Activated T-cell treated with anti-CD3 and anti-CD28 coated beads, Interleukin-2, amount 50 U/mL, for 4 hours (primary cell): ENCODE results near the gene ARHGEF37. TPM values are rescaled to one million over a fixed set of nuclear protein-coding genes. Genes with fewer than 3 reads are reported as not detected.

Experiments used
- ATAC-seq, 2 donors: fragments of 200-7000 bp; cut with Tn5 transposase; one replicate each; pipeline ENCODE4 v1.10.0; 2021
- DNase-seq: peaks from one replicate; pipeline ENCODE4 v3.0.0-alpha.2; 2020
- H3K27me3 Mint-ChIP-seq: one replicate; pipeline ENCODE4 v1.8.0; 2021; ENCODE audit warnings: low read depth, mixed read lengths
- H3K36me3 Mint-ChIP-seq: one replicate; pipeline ENCODE4 v1.8.0; 2022; ENCODE audit warnings: mixed read lengths; ENCODE audit not compliant: insufficient read depth
- H3K4me1 Mint-ChIP-seq: one replicate; pipeline ENCODE4 v1.8.0; 2021; ENCODE audit warnings: low read depth, mixed read lengths
- H3K4me3 Mint-ChIP-seq: one replicate; pipeline ENCODE4 v1.8.0; 2021; ENCODE audit warnings: mild to moderate bottlenecking, moderate library complexity, mixed read lengths
- H3K9me3 Mint-ChIP-seq: one replicate; pipeline ENCODE4 v1.8.0; 2021; ENCODE audit warnings: mixed read lengths
- total RNA-seq, 3 donors: library from RNA; stranded (reverse); gene quantifications; one replicate each; pipeline ENCODE4 v1.2.1, GENCODE V29; 2021

The ARHGEF37 gene
- total RNA-seq, 3 donors from 2014 or later, result 0.08 to 0.53 (median 0.52) TPM

GRCh38 chr5:149635394-149635793 lies 54.1 kb downstream of the ARHGEF37 start:
- H3K4me1 Mint-ChIP-seq, result peaks cover 3% of the 10 kb centered on the region
- no peaks in the 10 kb centered on the region for H3K9me3 Mint-ChIP-seq
- H3K27me3 Mint-ChIP-seq, result no peaks in the 10 kb centered on the region
- no peak overlapping the region for H3K4me3 Mint-ChIP-seq
- ATAC-seq, result no peak
- no peaks in the 10 kb centered on the region for H3K36me3 Mint-ChIP-seq
- DNase-seq, result no peak

- Mint-ChIP-seq H3K27me3 (no peaks in the 10 kb centered on the region), H3K9me3 (no peaks in the 10 kb centered on the region), H3K4me1 (peaks cover 3% of the 10 kb centered on the region), H3K4me3 (no peak overlapping the region), H3K36me3 (no peaks in the 10 kb centered on the region)
- DNase-seq (no peak), ATAC-seq (no peak)
Observed at GRCh38 chr5:149636191-149636860, 55.0 kb downstream of the ARHGEF37 start.

GRCh38 chr5:149636861-149637246 lies 55.6 kb downstream of the ARHGEF37 start:
- peak in 1 of 2 donors; percentile 74 for ATAC-seq
- Mint-ChIP-seq H3K4me1 (peaks cover 3% of the 10 kb centered on the region), H3K4me3 (no peak overlapping the region), H3K9me3 (no peaks in the 10 kb centered on the region), H3K36me3 (no peaks in the 10 kb centered on the region), H3K27me3 (no peaks in the 10 kb centered on the region)
- peak; percentile 67 for DNase-seq

- H3K4me3 Mint-ChIP-seq, result no peak overlapping the region
- H3K27me3 Mint-ChIP-seq, result no peaks in the 10 kb centered on the region
- DNase-seq (no peak), ATAC-seq (no peak)
- no peaks in the 10 kb centered on the region for H3K4me1 Mint-ChIP-seq
- H3K36me3 Mint-ChIP-seq, result no peaks in the 10 kb centered on the region
- H3K9me3 Mint-ChIP-seq, result no peaks in the 10 kb centered on the region
Observed at GRCh38 chr5:149638136-149638535, 56.8 kb downstream of the ARHGEF37 start.

- Mint-ChIP-seq H3K4me1 (no peaks in the 10 kb centered on the region), H3K4me3 (no peak overlapping the region), H3K27me3 (no peaks in the 10 kb centered on the region), H3K36me3 (no peaks in the 10 kb centered on the region), H3K9me3 (no peaks in the 10 kb centered on the region)
- ATAC-seq (no peak), DNase-seq (no peak)
Observed at GRCh38 chr5:149638546-149639241, 57.4 kb downstream of the ARHGEF37 start.

GRCh38 chr5:149639737-149640136 lies 58.4 kb downstream of the ARHGEF37 start:
- no peak for ATAC-seq
- H3K27me3 Mint-ChIP-seq, result no peaks in the 10 kb centered on the region
- H3K4me3 Mint-ChIP-seq, result no peak overlapping the region
- H3K9me3 Mint-ChIP-seq, result no peaks in the 10 kb centered on the region
- H3K36me3 Mint-ChIP-seq, result no peaks in the 10 kb centered on the region
- no peak for DNase-seq
- no peaks in the 10 kb centered on the region for H3K4me1 Mint-ChIP-seq

- ATAC-seq (no peak), DNase-seq (no peak)
- no peak overlapping the region for H3K4me3 Mint-ChIP-seq
- H3K9me3 Mint-ChIP-seq, result no peaks in the 10 kb centered on the region
- H3K4me1 Mint-ChIP-seq, result no peaks in the 10 kb centered on the region
- no peaks in the 10 kb centered on the region for H3K36me3 Mint-ChIP-seq
- no peaks in the 10 kb centered on the region for H3K27me3 Mint-ChIP-seq
Observed at GRCh38 chr5:149640350-149640999, 59.2 kb downstream of the ARHGEF37 start.

GRCh38 chr5:149641000-149641576 lies 59.8 kb downstream of the ARHGEF37 start:
- Mint-ChIP-seq H3K9me3 (no peaks in the 10 kb centered on the region), H3K4me3 (no peak overlapping the region), H3K27me3 (no peaks in the 10 kb centered on the region), H3K36me3 (no peaks in the 10 kb centered on the region), H3K4me1 (no peaks in the 10 kb centered on the region)
- ATAC-seq (no peak), DNase-seq (no peak)

GRCh38 chr5:149641600-149641999 lies 60.3 kb downstream of the ARHGEF37 start:
- Mint-ChIP-seq H3K27me3 (no peaks in the 10 kb centered on the region), H3K9me3 (no peaks in the 10 kb centered on the region), H3K4me1 (peaks cover 3% of the 10 kb centered on the region), H3K4me3 (no peak overlapping the region), H3K36me3 (no peaks in the 10 kb centered on the region)
- ATAC-seq (no peak), DNase-seq (no peak)

GRCh38 chr5:149643781-149644180 lies 62.5 kb downstream of the ARHGEF37 start:
- no peaks in the 10 kb centered on the region for H3K27me3 Mint-ChIP-seq
- no peaks in the 10 kb centered on the region for H3K36me3 Mint-ChIP-seq
- peaks cover 5% of the 10 kb centered on the region for H3K4me1 Mint-ChIP-seq
- H3K4me3 Mint-ChIP-seq, result no peak overlapping the region
- DNase-seq (no peak), ATAC-seq (no peak)
- no peaks in the 10 kb centered on the region for H3K9me3 Mint-ChIP-seq

GRCh38 chr5:149644629-149645028 lies 63.3 kb downstream of the ARHGEF37 start:
- Mint-ChIP-seq H3K27me3 (no peaks in the 10 kb centered on the region), H3K4me1 (peaks cover 5% of the 10 kb centered on the region), H3K9me3 (no peaks in the 10 kb centered on the region), H3K4me3 (no peak overlapping the region), H3K36me3 (no peaks in the 10 kb centered on the region)
- DNase-seq (no peak), ATAC-seq (no peak)

- H3K4me1 Mint-ChIP-seq, result peaks cover 5% of the 10 kb centered on the region
- H3K9me3 Mint-ChIP-seq, result no peaks in the 10 kb centered on the region
- no peaks in the 10 kb centered on the region for H3K36me3 Mint-ChIP-seq
- H3K27me3 Mint-ChIP-seq, result no peaks in the 10 kb centered on the region
- H3K4me3 Mint-ChIP-seq, result no peak overlapping the region
- ATAC-seq (no peak), DNase-seq (no peak)
Observed at GRCh38 chr5:149645236-149645635, 63.9 kb downstream of the ARHGEF37 start.

- Mint-ChIP-seq H3K4me1 (peaks cover 5% of the 10 kb centered on the region), H3K27me3 (no peaks in the 10 kb centered on the region), H3K36me3 (no peaks in the 10 kb centered on the region), H3K9me3 (no peaks in the 10 kb centered on the region), H3K4me3 (no peak overlapping the region)
- no peak for DNase-seq
- ATAC-seq, result no peak
Observed at GRCh38 chr5:149645725-149646124, 64.4 kb downstream of the ARHGEF37 start.

GRCh38 chr5:149646564-149646963 lies 65.3 kb downstream of the ARHGEF37 start:
- H3K36me3 Mint-ChIP-seq, result no peaks in the 10 kb centered on the region
- H3K4me1 Mint-ChIP-seq, result peaks cover 5% of the 10 kb centered on the region
- no peaks in the 10 kb centered on the region for H3K27me3 Mint-ChIP-seq
- peak; percentile 49 to 62 for ATAC-seq
- H3K4me3 Mint-ChIP-seq, result no peak overlapping the region
- DNase-seq, result peak; percentile 13
- H3K9me3 Mint-ChIP-seq, result no peaks in the 10 kb centered on the region
